ENCODE results near the gene SNAP23. TPM values are rescaled to one million over a fixed set of nuclear protein-coding genes. Genes with fewer than 3 reads are reported as not detected.

The SNAP23 gene
- polyA plus RNA-seq, 1 donor (not counting 4 experiments of a cell fraction or from before 2014, with no cell fraction given) = 68.4 TPM

- Histone ChIP-seq H3K9ac (ENCODE audit: control insufficient read depth, extremely low read depth, insufficient read depth, low read length) (no peak overlapping the region), H3K79me2 (ENCODE audit: control insufficient read depth, insufficient read depth, low read length) (peaks cover 61% of the 10 kb centered on the region), H3K4me3 (ENCODE audit: control insufficient read depth in 2 of 3, extremely low read depth in 1 of 3, insufficient read depth in 2 of 3, low read depth in 1 of 3, low read length in 3 of 3) (no peak overlapping the region), H3K9me1 (ENCODE audit: control insufficient read depth, extremely low read depth, insufficient read depth, low read length) (no peaks in the 10 kb centered on the region), H3K27me3 (ENCODE audit: control insufficient read depth, extremely low read depth, insufficient read depth, low read length) (no peaks in the 10 kb centered on the region), H2AFZ (ENCODE audit: control insufficient read depth, low read length) (no peak overlapping the region), H3K27ac (ENCODE audit: control insufficient read depth, insufficient read depth, low read length) (no peak overlapping the region), H3K36me3 (ENCODE audit: control insufficient read depth in 2 of 2, extremely low read depth in 1 of 2, insufficient read depth in 2 of 2, low read length in 2 of 2) (peaks cover 0 to 1% of the 10 kb centered on the region in 2 experiments), H3K4me1 (ENCODE audit: control insufficient read depth, extremely low read depth, insufficient read depth, low read length) (peaks cover 3% of the 10 kb centered on the region), H3K4me2 (ENCODE audit: control insufficient read depth, extremely low read depth, insufficient read depth, low read depth, low read length) (no peak overlapping the region), H3K9me3 (ENCODE audit: control insufficient read depth, low read depth, low read length) (no peaks in the 10 kb centered on the region), H4K20me1 (ENCODE audit: control insufficient read depth, extremely low read depth, insufficient read depth, low read length) (no peaks in the 10 kb centered on the region)
- TF ChIP-seq CTCF (optimal IDR thresholded peaks at IDR 0.05 in 1 of 3, IDR thresholded peaks at IDR 0.05 in 1 of 3, conservative IDR thresholded peaks at IDR 0.05 in 1 of 3; ENCODE audit: extremely low read depth in 1 of 3, insufficient read depth in 2 of 3, low read length in 3 of 3) (no peak), EZH2 (IDR thresholded peaks at IDR 0.05; ENCODE audit: low read length) (no peak)
- dilution Hi-C loops (cut with MboI; ENCODE audit: extremely low pct_ligation_motif_present, low sequenced_read_pairs) = no loop called here
- FAIRE-seq (no peak), DNase-seq (ENCODE audit: low read depth, low spot score) (no peak)
These were observed 11.8 kb upstream of the SNAP23 start for GRCh38 chr15:42483677-42484076.

GRCh38 chr15:42490291-42490670 is 5.2 kb upstream of the SNAP23 start:
- FAIRE-seq = no peak
- peak overlapping the region; percentile 92 for H3K9ac ChIP-seq (ENCODE audit: control insufficient read depth, extremely low read depth, insufficient read depth, low read length)
- no peak for TF ChIP-seq EZH2 (IDR thresholded peaks at IDR 0.05; ENCODE audit: low read length)
- no peak for TF ChIP-seq CTCF (optimal IDR thresholded peaks at IDR 0.05 in 1 of 3, IDR thresholded peaks at IDR 0.05 in 1 of 3, conservative IDR thresholded peaks at IDR 0.05 in 1 of 3; ENCODE audit: extremely low read depth in 1 of 3, insufficient read depth in 2 of 3, low read length in 3 of 3)
- H3K4me3 ChIP-seq (ENCODE audit: control insufficient read depth in 2 of 3, extremely low read depth in 1 of 3, insufficient read depth in 2 of 3, low read depth in 1 of 3, low read length in 3 of 3) = peak overlapping the region; percentile 73 to 88 (median 81)
- peak overlapping the region; percentile 83 for H3K4me2 ChIP-seq (ENCODE audit: control insufficient read depth, extremely low read depth, insufficient read depth, low read depth, low read length)
- no peaks in the 10 kb centered on the region for H4K20me1 ChIP-seq (ENCODE audit: control insufficient read depth, extremely low read depth, insufficient read depth, low read length)
- peaks cover 52% of the 10 kb centered on the region for H3K79me2 ChIP-seq (ENCODE audit: control insufficient read depth, insufficient read depth, low read length)
- no peaks in the 10 kb centered on the region for H3K9me1 ChIP-seq (ENCODE audit: control insufficient read depth, extremely low read depth, insufficient read depth, low read length)
- H3K27me3 ChIP-seq (ENCODE audit: control insufficient read depth, extremely low read depth, insufficient read depth, low read length) = no peaks in the 10 kb centered on the region
- peak overlapping the region; percentile 88 for H2AFZ ChIP-seq (ENCODE audit: control insufficient read depth, low read length)
- peak overlapping the region; percentile 97 for H3K27ac ChIP-seq (ENCODE audit: control insufficient read depth, insufficient read depth, low read length)
- H3K4me1 ChIP-seq (ENCODE audit: control insufficient read depth, extremely low read depth, insufficient read depth, low read length) = peaks cover 33% of the 10 kb centered on the region
- DNase-seq (ENCODE audit: low read depth, low spot score) = no peak
- peaks cover 0 to 1% of the 10 kb centered on the region in 2 experiments for H3K36me3 ChIP-seq (ENCODE audit: control insufficient read depth in 2 of 2, extremely low read depth in 1 of 2, insufficient read depth in 2 of 2, low read length in 2 of 2)
- H3K9me3 ChIP-seq (ENCODE audit: control insufficient read depth, low read depth, low read length) = no peaks in the 10 kb centered on the region
- dilution Hi-C loops (cut with MboI; ENCODE audit: extremely low pct_ligation_motif_present, low sequenced_read_pairs) = no loop called here
